Colon (tissue), 2 donors: ENCODE measurements around the gene SLC25A44.
"Not testable (repeated sequence)": the region's sequence is repeated elsewhere in the genome, so short reads cannot be mapped to it uniquely, and the experiment has no call there.

Experiments used
- FAIRE-seq: peaks from 2 replicates; lab custom pipeline; 2012; peaks lifted over from hg19 to GRCh38; lab: Jason Lieb, UNC
- donor health status: control.
- donor health status: control.

Gene SLC25A44

GRCh38 chr1:156163712-156164111, 30.2 kb upstream of the SLC25A44 start:
- FAIRE-seq: no peak

GRCh38 chr1:156164125-156164831, 29.6 kb upstream of the SLC25A44 start:
- FAIRE-seq: no peak

GRCh38 chr1:156165083-156165482, 28.8 kb upstream of the SLC25A44 start:
- no peak for FAIRE-seq

GRCh38 chr1:156167536-156167935, 26.4 kb upstream of the SLC25A44 start:
- FAIRE-seq: no peak

- no peak for FAIRE-seq
Observed at GRCh38 chr1:156172696-156173470, 21.0 kb upstream of the SLC25A44 start.

GRCh38 chr1:156176610-156177210, 17.2 kb upstream of the SLC25A44 start:
- no peak for FAIRE-seq

GRCh38 chr1:156177919-156178654, 15.8 kb upstream of the SLC25A44 start:
- FAIRE-seq: no peak

GRCh38 chr1:156180471-156180870, 13.4 kb upstream of the SLC25A44 start:
- no peak for FAIRE-seq

- FAIRE-seq: not testable (repeated sequence)
Observed at GRCh38 chr1:156181391-156181924, 12.4 kb upstream of the SLC25A44 start.

- FAIRE-seq: not testable (repeated sequence)
Observed at GRCh38 chr1:156182010-156182779, 11.7 kb upstream of the SLC25A44 start.

- not testable (repeated sequence) for FAIRE-seq
Observed at GRCh38 chr1:156186347-156187177, 7.3 kb upstream of the SLC25A44 start.

GRCh38 chr1:156190265-156190664, 3.6 kb upstream of the SLC25A44 start:
- FAIRE-seq: not testable (repeated sequence)

GRCh38 chr1:156191292-156191964, 2.5 kb upstream of the SLC25A44 start:
- FAIRE-seq: no peak

- no peak for FAIRE-seq
Observed at GRCh38 chr1:156193208-156193487, 756 bp upstream of the SLC25A44 start.

- FAIRE-seq: no peak
Observed at GRCh38 chr1:156194300-156194652, 372 bp downstream of the SLC25A44 start.

- no peak for FAIRE-seq
Observed at GRCh38 chr1:156195853-156196252, 1.9 kb downstream of the SLC25A44 start.

- no peak for FAIRE-seq
Observed at GRCh38 chr1:156196445-156196844, 2.5 kb downstream of the SLC25A44 start.

GRCh38 chr1:156198831-156199349, 5.0 kb downstream of the SLC25A44 start:
- no peak for FAIRE-seq

- FAIRE-seq: no peak
Observed at GRCh38 chr1:156200044-156200443, 6.1 kb downstream of the SLC25A44 start.

- FAIRE-seq: no peak
Observed at GRCh38 chr1:156203331-156203730, 9.4 kb downstream of the SLC25A44 start.
